MCF 10A (cell line): Measurements from ENCODE around the gene ITGB4. TPM values are rescaled to one million over a fixed set of nuclear protein-coding genes. Genes with fewer than 3 reads are reported as not detected.

Experiments used
- BruUV-seq: library from RNA; stranded (reverse); fragments of 400-500 nt; replicated peaks from 2 replicates; lab custom pipeline; 2021; lab: Mats Ljungman, UMichigan
- CTCF ChIA-PET: fragments of 300-600 bp; sonication (Branson Sonifier 250); formaldehyde crosslinking; extraction: SDS; loops from one replicate; lab custom pipeline; 2021; ENCODE audit warnings: antibody characterized with exemption, inconsistent platforms; lab: Yijun Ruan, JAX
- POLR2A ChIA-PET: fragments of 300-600, 350-650 bp; sonication (Branson Sonifier 250); formaldehyde crosslinking; extraction: SDS; loops from one replicate; lab custom pipeline; 2020; ENCODE audit warnings: antibody characterized with exemption, inconsistent platforms; lab: Yijun Ruan, JAX
- DNase-seq: peaks from one replicate; pipeline ENCODE4 v3.0.0-alpha.2; 2018; ENCODE audit not compliant: unreplicated experiment
- H3K27ac Mint-ChIP-seq: one replicate; pipeline ENCODE4 v1.8.0; 2022; ENCODE audit warnings: mild to moderate bottlenecking, low read depth, mixed read lengths; ENCODE audit not compliant: unreplicated experiment
- H3K27me3 Mint-ChIP-seq: one replicate; pipeline ENCODE4 v1.8.0; 2022; ENCODE audit warnings: mixed read lengths; ENCODE audit not compliant: insufficient read depth, unreplicated experiment
- H3K36me3 Mint-ChIP-seq: one replicate; pipeline ENCODE4 v1.8.0; 2022; ENCODE audit warnings: mild to moderate bottlenecking, moderate library complexity, mixed read lengths; ENCODE audit not compliant: insufficient read depth, unreplicated experiment
- H3K4me1 Mint-ChIP-seq: one replicate; pipeline ENCODE4 v1.8.0; 2022; ENCODE audit warnings: mixed read lengths; ENCODE audit not compliant: insufficient read depth, unreplicated experiment
- H3K4me3 Mint-ChIP-seq: one replicate; pipeline ENCODE4 v1.8.0; 2022; ENCODE audit warnings: mild to moderate bottlenecking, moderate library complexity, mixed read lengths; ENCODE audit not compliant: unreplicated experiment
- H3K9me3 Mint-ChIP-seq: one replicate; pipeline ENCODE4 v1.8.0; 2022; ENCODE audit warnings: mixed read lengths; ENCODE audit not compliant: unreplicated experiment
- CTCF ChIP-seq: fragments of 200-600 bp; IDR thresholded peaks from one replicate; pipeline ENCODE4 v1.8.0; 2022; ENCODE audit warnings: antibody characterized with exemption, mild to moderate bottlenecking; ENCODE audit not compliant: unreplicated experiment
- intact Hi-C: fragments of 100-400 bp; cut with micrococcal nuclease; formaldehyde crosslinking; loops from 2 replicates; pipeline ENCODE4 v1.14.1; 2022
- total RNA-seq: library from RNA; stranded (reverse); gene quantifications from 2 replicates; pipeline ENCODE4 v1.2.3, GENCODE V29; 2022

Gene ITGB4
- total RNA-seq, 1 experiment from 2014 or later: 1,054 TPM

GRCh38 chr17:75764417-75764710 is 43.1 kb downstream of the ITGB4 start:
- intact Hi-C loops: loop anchor here (1.0 to 5.0 kb wide), 2 partner anchors 132 to 243 kb away; partner anchors contain the start of gene TRIM65
- POLR2A ChIA-PET: interaction anchor here (0.5 to 8.0 kb wide), 17 partner anchors 8 to 533 kb away, joined by 3 to 153 read pairs (median 4); partner anchors contain the start of genes EXOC7, SMIM5, TRIM65 and UNK
- Mint-ChIP-seq H3K4me3 (peak overlapping the region; percentile 69), H3K27ac (peak overlapping the region; percentile 19), H3K27me3 (no peaks in the 10 kb centered on the region), H3K4me1 (peaks cover 15% of the 10 kb centered on the region), H3K36me3 (peaks cover 35% of the 10 kb centered on the region), H3K9me3 (no peaks in the 10 kb centered on the region)
- no peak for DNase-seq
- BruUV-seq: no TSS peak
- TF ChIP-seq CTCF: no peak
- CTCF ChIA-PET: interaction anchor here (0.5 to 3.3 kb wide), 17 partner anchors 8 to 342 kb away, joined by 3 to 16 read pairs (median 4); partner anchors contain the start of genes SMIM5, TRIM65, TSEN54 and WBP2

GRCh38 chr17:75764711-75765421 is 43.6 kb downstream of the ITGB4 start, which contains the start of gene GALK1:
Gene GALK1 (minus strand): TSS chr17:75765192. CDS start chr17:75765136, 56 bp downstream.
- peak; percentile 69 for DNase-seq
- Mint-ChIP-seq H3K27me3 (no peaks in the 10 kb centered on the region), H3K4me3 (peak within 1 kb of the TSS; percentile 69), H3K4me1 (peaks cover 15% of the 10 kb centered on the region), H3K36me3 (peaks cover 30% of the 10 kb centered on the region), H3K27ac (peak within 1 kb of the TSS; percentile 35), H3K9me3 (no peaks in the 10 kb centered on the region)
- TF ChIP-seq CTCF: peak; percentile 53
- ChIA-PET CTCF (interaction anchor here (0.5 to 3.3 kb wide), 25 partner anchors 8 to 341 kb away, joined by 3 to 16 read pairs (median 4); partner anchors contain the start of genes SMIM5, TRIM65, TSEN54 and UNK), POLR2A (interaction anchor here (0.5 to 8.0 kb wide), 20 partner anchors 9 to 533 kb away, joined by 3 to 153 read pairs (median 4); partner anchors contain the start of genes EXOC7, MRPL38, SAP30BP and SMIM5)
- intact Hi-C loops: loop anchor here (1.0 to 5.0 kb wide), 2 partner anchors 131 to 242 kb away; partner anchors contain the start of gene TRIM65
- no TSS peak for BruUV-seq

- Mint-ChIP-seq H3K4me1 (peaks cover 15% of the 10 kb centered on the region), H3K27ac (no peak overlapping the region), H3K4me3 (no peak overlapping the region), H3K9me3 (no peaks in the 10 kb centered on the region), H3K36me3 (peaks cover 20% of the 10 kb centered on the region), H3K27me3 (no peaks in the 10 kb centered on the region)
- intact Hi-C loops: no loop called here
- POLR2A ChIA-PET: interaction anchor here (0.6 to 8.0 kb wide), 10 partner anchors 11 to 139 kb away, joined by 3 to 153 read pairs (median 4); partner anchors contain the start of genes MRPL38, TRIM47, UNK and WBP2
- no peak for TF ChIP-seq CTCF
- BruUV-seq: no TSS peak
- DNase-seq: no peak
- CTCF ChIA-PET: interaction anchor here (0.6 to 2.2 kb wide), 8 partner anchors 8 to 497 kb away, joined by 3 to 9 read pairs (median 3); no protein-coding TSS in a partner anchor
Observed at GRCh38 chr17:75765981-75766380, 44.7 kb downstream of the ITGB4 start.

- ChIA-PET CTCF (interaction anchor here (0.8 kb wide), 1 partner anchor 24 kb away, joined by 3 read pairs; no protein-coding TSS in a partner anchor), POLR2A (interaction anchor here (1.7 kb wide), 1 partner anchor 12 kb away, joined by 5 read pairs; a partner anchor contains a TSS)
- TF ChIP-seq CTCF: no peak
- H3K4me1 Mint-ChIP-seq: peaks cover 9% of the 10 kb centered on the region
- intact Hi-C loops: no loop called here
- H3K36me3 Mint-ChIP-seq: peaks cover under 1% of the 10 kb centered on the region
- no peak for DNase-seq
- H3K4me3 Mint-ChIP-seq: no peak overlapping the region
- H3K9me3 Mint-ChIP-seq: no peaks in the 10 kb centered on the region
- H3K27me3 Mint-ChIP-seq: no peaks in the 10 kb centered on the region
- BruUV-seq: no TSS peak
- no peak overlapping the region for H3K27ac Mint-ChIP-seq
Observed at GRCh38 chr17:75767881-75768280, 46.6 kb downstream of the ITGB4 start.
